Hepatocyte (in vitro differentiated cells): ENCODE data around the gene HINT2. TPM values are rescaled to one million over a fixed set of nuclear protein-coding genes. Genes with fewer than 3 reads are reported as not detected.

Experiments used
- DNase-seq: peaks from one replicate; pipeline ENCODE4 v3.0.0-alpha.2; 2016; ENCODE audit warnings: low spot score
- H2AFZ ChIP-seq: fragments of 200-600 bp; sonication (generic); 2 replicates; pipeline ENCODE4 v1.6.0; 2016; ENCODE audit warnings: antibody characterized with exemption, mild to moderate bottlenecking
- H3K27ac ChIP-seq: fragments of 200-600 bp; sonication (generic); 2 replicates; pipeline ENCODE4 v1.5.1; 2016; ENCODE audit warnings: mild to moderate bottlenecking
- H3K27me3 ChIP-seq: fragments of 200-600 bp; sonication (generic); 2 replicates; pipeline ENCODE4 v1.6.1; 2016
- H3K36me3 ChIP-seq: fragments of 200-600 bp; sonication (generic); replicated peaks from 2 replicates; pipeline ENCODE4 v1.5.1; 2016; ENCODE audit warnings: low read depth; ENCODE audit not compliant: insufficient read depth
- H3K4me1 ChIP-seq: fragments of 200-600 bp; sonication (generic); 2 replicates; pipeline ENCODE4 v1.5.1; 2016; ENCODE audit warnings: mild to moderate bottlenecking, moderate library complexity; ENCODE audit not compliant: insufficient read depth
- H3K4me2 ChIP-seq: fragments of 200-600 bp; sonication (generic); 2 replicates; pipeline ENCODE4 v1.6.0; 2016
- H3K4me3 ChIP-seq: fragments of 200-600 bp; sonication (generic); 2 replicates; pipeline ENCODE4 v1.5.1; 2016; ENCODE audit warnings: mild to moderate bottlenecking
- H3K79me2 ChIP-seq: fragments of 200-600 bp; sonication (generic); 2 replicates; pipeline ENCODE4 v1.6.0; 2017; ENCODE audit warnings: mild to moderate bottlenecking
- H3K9me2 ChIP-seq: fragments of 200-600 bp; sonication (generic); replicated peaks from 2 replicates; pipeline ENCODE4 v1.6.0; 2017; ENCODE audit warnings: mild to moderate bottlenecking; ENCODE audit not compliant: insufficient read depth
- H3K9me3 ChIP-seq: fragments of 200-600 bp; sonication (generic); 2 replicates; pipeline ENCODE4 v1.5.1; 2016; ENCODE audit warnings: low read depth, mild to moderate bottlenecking
- H4K20me1 ChIP-seq: fragments of 200-600 bp; sonication (generic); 2 replicates; pipeline ENCODE4 v1.6.0; 2016; ENCODE audit warnings: mild to moderate bottlenecking; ENCODE audit not compliant: insufficient read depth, poor library complexity, severe bottlenecking
- CTCF ChIP-seq: fragments of 200-600 bp; sonication (generic); IDR thresholded peaks from 2 replicates; pipeline ENCODE4 v1.5.1; 2016; ENCODE audit warnings: antibody characterized with exemption, mild to moderate bottlenecking; ENCODE audit not compliant: poor library complexity
- EZH2 ChIP-seq: fragments of 200-600 bp; sonication (generic); IDR thresholded peaks from 2 replicates; pipeline ENCODE4 v1.6.1; 2016; ENCODE audit warnings: antibody characterized with exemption, mild to moderate bottlenecking, borderline replicate concordance
- EZH2phosphoT487 ChIP-seq: fragments of 200-600 bp; sonication (generic); IDR thresholded peaks from one replicate; pipeline ENCODE4 v1.6.1; 2018; ENCODE audit warnings: antibody characterized with exemption, mild to moderate bottlenecking, low read depth, moderate library complexity; ENCODE audit not compliant: unreplicated experiment, severe bottlenecking
- WGBS: methylation state at CpG from one replicate; pipeline ENCODE4 v1.1.6; 2016; ENCODE audit warnings: low lambda C conversion rate; ENCODE audit errors: missing lambda C conversion rate; 5-methylcytosine and 5-hydroxymethylcytosine counted together
- polyA plus RNA-seq: library from polyadenylated mRNA; unstranded; fragments of >200 nt; fragmentation: Nextera tagmentation; extraction: Ambion mirVana; gene quantifications from 2 replicates; pipeline ENCODE4 v1.2.1, GENCODE V29; 2016
- total RNA-seq: library from RNA; depleted of rRNA; stranded (reverse); fragments of >200 nt; gene quantifications from 2 replicates; pipeline ENCODE4 v1.2.3, GENCODE V29; 2014

HINT2 gene
- total and polyA plus RNA-seq, 2 experiments from 2014 or later: 45.7 to 87.3 TPM

- Histone ChIP-seq H3K9me2 (no peaks in the 10 kb centered on the region), H3K27me3 (no peaks in the 10 kb centered on the region), H4K20me1 (no peaks in the 10 kb centered on the region), H3K9me3 (no peaks in the 10 kb centered on the region), H3K4me1 (no peaks in the 10 kb centered on the region), H2AFZ (no peak overlapping the region), H3K4me3 (no peak overlapping the region), H3K4me2 (no peak overlapping the region), H3K27ac (no peak overlapping the region), H3K36me3 (no peaks in the 10 kb centered on the region), H3K79me2 (no peaks in the 10 kb centered on the region)
- TF ChIP-seq EZH2phosphoT487 (no peak), CTCF (no peak)
- no peak for DNase-seq
- 95% methylated on average over 25 of the region's 25 CpGs for WGBS
Measured at GRCh38 chr9:35852876-35853865, 38.3 kb upstream of the HINT2 start.

- H3K4me2 ChIP-seq: no peak overlapping the region
- no peaks in the 10 kb centered on the region for H3K79me2 ChIP-seq
- no peaks in the 10 kb centered on the region for H3K36me3 ChIP-seq
- no peak overlapping the region for H2AFZ ChIP-seq
- H3K27ac ChIP-seq: no peak overlapping the region
- no peaks in the 10 kb centered on the region for H3K9me3 ChIP-seq
- TF ChIP-seq CTCF (no peak), EZH2 (no peak), EZH2phosphoT487 (no peak)
- H3K4me3 ChIP-seq: no peak overlapping the region
- no peaks in the 10 kb centered on the region for H3K4me1 ChIP-seq
- 100% methylated on average over 2 of the region's 2 CpGs for WGBS
- no peaks in the 10 kb centered on the region for H4K20me1 ChIP-seq
- no peaks in the 10 kb centered on the region for H3K27me3 ChIP-seq
- H3K9me2 ChIP-seq: no peaks in the 10 kb centered on the region
- DNase-seq: no peak
Measured at GRCh38 chr9:35852267-35852815, 37.5 kb upstream of the HINT2 start.

DNA sequence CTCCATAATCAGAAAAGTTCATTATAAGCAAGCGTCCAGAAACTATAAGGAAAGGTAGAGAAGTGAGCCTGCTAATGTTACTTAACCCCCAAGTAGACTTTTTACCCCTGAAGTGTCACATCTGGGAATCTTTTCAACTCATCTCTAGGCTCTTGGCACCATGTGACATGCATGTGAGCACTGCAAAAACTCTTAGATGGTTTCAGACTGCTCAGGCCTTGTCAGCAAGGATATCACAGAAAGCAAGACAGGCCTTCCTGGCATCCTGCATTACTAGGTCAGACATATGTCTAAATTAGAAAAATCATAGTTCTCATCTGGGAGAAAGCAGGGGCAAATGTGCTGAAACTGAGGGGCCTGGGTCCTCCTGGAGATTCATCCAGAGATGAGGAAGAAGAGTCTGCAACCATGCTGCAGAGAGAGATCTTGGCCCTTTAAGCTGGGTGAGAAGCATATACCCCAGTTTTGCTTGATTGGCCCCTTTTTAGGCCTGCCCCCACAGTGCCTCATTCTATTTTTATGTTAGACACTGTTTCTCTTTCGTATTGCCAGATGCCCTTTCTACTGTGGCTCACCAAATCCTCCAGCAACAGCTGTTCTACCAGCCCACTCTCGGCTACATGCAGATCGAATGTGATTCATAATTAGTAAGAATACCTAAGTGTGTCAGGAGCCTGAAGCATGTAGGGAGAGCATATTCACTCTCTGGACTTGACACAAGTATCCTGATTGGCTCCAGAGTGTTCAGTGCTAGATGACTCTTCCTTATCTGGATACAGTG is 33.1 kb upstream of the HINT2 start:
- DNase-seq: no peak
- Histone ChIP-seq H2AFZ (no peak overlapping the region), H4K20me1 (no peaks in the 10 kb centered on the region), H3K4me3 (no peak overlapping the region), H3K27me3 (no peaks in the 10 kb centered on the region), H3K79me2 (no peaks in the 10 kb centered on the region), H3K36me3 (no peaks in the 10 kb centered on the region), H3K9me2 (no peaks in the 10 kb centered on the region), H3K27ac (no peak overlapping the region), H3K9me3 (no peaks in the 10 kb centered on the region), H3K4me2 (no peak overlapping the region), H3K4me1 (peaks cover 24% of the 10 kb centered on the region)
- TF ChIP-seq CTCF (no peak), EZH2 (no peak), EZH2phosphoT487 (no peak)
- 90% methylated on average over 4 of the region's 4 CpGs for WGBS
